HG03139 (cell line): ENCODE data around the gene TNXB.
"Not testable (repeated sequence)": the region's sequence is repeated elsewhere in the genome, so short reads cannot be mapped to it uniquely, and the experiment has no call there.

ENCODE experiments used
- ATAC-seq: cut with Tn5 transposase; IDR thresholded peaks from one replicate; pipeline ENCODE4 v1.9.1; 2021; ENCODE audit not compliant: unreplicated experiment

The TNXB gene

DNA sequence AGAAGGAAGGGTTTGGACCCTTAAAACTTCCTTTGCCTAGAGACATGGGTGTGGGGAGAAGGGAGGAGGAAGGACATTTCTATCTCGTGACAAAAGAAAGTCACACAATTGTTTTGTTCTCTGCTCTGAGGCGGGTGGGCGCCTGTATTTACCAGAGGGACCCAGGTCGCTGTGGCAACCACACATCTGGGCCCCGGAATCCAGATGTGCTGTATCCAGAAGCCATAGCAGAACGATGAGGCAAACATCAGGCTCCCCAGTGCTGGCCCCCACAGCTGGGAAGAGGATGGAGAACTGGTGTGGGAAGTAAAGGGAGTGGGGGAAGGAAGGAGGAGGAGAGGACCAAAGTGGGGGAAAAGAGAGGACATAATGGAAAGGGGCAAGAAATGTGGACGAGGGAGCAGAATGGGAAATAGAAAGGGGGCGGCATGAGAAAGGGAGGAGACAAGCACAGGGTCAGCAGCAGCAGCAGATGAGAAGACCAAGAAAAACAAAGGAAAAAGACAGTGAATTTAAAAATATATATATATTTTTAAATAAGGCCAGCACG is 3.4 kb upstream of the TNXB start:
- no peak for ATAC-seq

DNA sequence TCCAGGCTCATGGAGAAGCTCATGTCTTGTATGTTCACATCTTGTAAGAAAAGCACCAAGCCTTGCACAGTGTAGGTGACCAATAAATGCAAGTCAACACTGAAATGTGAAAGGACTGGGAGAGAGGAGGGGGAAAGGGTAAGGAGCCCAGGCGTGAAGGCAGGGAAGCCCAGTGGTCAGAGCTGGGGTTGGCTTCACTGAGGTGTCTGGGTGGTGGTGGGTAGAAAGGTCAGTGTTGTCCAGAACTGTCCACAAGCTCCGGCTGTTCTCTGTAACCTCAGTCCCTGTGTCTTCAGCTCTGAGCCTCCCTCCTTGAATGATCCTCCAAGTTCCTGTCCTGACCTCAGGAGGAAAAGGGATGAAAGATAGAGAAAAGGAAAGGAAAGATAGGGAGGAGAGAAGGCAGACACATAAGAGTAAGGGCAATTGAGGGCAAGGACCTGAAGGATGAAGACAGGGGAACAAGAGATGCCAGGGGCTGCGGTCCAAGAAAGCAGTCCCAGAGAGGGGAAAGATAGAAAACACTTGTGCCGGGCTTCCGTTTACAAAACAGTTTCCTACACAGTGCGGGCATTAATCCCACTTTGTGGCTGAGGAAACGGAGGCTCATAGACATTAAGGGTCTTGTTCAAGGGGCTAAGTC is 2.4 kb upstream of the TNXB start:
- no peak for ATAC-seq

DNA sequence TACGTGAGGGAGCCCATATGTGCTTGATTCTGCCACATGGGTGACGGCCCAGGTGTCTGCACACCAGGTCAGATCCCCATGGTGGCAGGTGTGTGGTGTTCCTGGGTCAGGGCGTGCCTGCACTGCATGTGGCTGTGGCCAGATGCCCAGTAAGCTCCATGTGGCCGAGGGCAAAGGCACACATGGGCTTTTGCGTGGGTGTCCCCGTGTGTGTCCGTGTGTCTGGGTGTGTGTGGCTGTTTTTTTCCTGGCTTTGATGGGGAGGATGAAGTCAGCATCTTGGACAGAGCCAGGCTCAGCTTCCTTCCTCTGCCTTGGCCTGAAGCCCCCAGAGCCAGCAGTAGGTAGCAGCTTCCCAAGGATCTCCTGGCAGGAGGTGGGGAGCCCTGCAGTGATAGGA is 1.5 kb upstream of the TNXB start:
- no peak for ATAC-seq

DNA sequence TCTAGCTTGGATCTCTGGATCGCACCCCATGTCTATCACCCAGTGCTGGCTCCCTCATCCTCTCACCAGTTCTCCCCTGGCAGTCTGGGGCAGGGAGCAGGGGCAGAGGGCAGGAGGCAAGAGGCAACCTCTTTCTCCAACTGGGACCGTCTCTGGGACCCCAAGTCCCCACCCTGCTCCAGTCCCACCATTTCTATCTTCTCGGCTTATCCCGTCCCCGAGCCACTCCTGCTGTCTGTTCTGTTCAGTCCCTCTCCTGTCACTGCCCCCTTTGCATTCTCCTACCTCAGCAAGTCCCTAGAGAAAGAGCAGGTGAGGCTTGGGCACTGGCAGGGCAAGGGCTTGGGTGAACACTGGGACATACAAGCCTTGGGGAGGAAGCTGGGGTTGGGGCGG is 625 bp upstream of the TNXB start:
- no peak for ATAC-seq

DNA sequence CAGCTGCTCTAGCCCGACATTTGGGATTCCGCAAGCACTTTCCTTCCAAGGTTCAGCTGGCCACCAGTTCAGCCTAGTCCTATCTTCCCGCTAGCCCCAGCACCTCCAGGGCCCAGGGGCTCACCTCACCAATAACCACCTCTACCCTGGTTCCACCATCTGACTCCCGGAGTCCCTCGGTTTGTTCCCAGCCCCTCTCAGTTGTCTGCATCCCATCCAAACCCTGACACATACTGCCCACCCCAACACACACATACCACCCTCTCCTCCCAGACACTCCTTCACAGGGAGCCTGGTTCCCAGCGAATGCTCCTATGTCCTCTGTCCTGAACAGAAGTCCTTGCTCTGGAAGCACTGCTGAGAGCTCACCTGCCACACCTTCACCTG is 418 bp downstream of the TNXB start:
- no peak for ATAC-seq

DNA sequence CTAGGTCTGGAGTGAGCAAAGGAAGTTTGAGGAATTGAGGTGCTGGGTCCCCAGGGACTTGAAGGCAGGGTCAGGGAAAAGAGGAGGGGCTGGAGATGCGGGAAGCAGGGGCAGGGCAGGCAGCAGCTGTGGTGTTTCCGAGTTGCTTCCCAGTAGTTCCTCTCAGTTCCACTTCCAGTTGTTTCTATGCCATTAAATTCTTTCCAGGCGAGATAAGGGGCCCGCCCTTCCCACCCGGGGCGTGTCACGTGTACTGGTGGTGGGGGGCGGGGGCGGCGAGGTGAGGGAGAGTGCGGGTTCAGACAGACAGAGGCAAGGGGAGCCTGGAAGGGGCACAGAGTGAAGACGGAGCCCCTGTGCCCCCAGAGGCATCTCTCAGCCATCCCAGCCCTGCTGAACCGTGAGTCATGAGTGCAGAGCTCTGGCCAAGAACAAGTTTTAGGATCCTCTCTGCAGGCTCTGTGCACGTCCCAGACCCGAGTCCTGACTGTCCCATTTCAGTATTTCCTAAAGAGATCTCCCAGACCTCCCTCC is 977 bp downstream of the TNXB start:
- ATAC-seq, result no peak

DNA sequence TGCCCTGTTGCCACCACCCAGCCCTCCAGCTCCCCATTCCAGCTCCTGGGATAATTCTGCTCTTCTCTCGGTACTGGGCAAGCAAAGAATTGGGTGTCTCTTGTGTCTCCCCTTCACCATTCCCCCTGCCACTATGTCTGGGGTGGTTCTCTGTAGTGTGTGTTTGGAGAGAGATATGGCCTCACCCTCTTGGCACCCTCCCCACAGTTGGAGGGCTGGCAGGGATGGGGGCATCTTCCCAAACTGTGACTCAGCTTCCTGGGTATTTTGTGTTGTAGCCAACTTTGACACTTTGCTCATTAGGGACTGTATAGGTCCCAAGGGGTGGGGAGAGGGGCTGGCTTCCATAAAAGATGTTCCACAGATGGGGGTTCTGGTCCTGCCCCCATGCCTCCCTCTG is 1.7 kb downstream of the TNXB start:
- ATAC-seq, result no peak

DNA sequence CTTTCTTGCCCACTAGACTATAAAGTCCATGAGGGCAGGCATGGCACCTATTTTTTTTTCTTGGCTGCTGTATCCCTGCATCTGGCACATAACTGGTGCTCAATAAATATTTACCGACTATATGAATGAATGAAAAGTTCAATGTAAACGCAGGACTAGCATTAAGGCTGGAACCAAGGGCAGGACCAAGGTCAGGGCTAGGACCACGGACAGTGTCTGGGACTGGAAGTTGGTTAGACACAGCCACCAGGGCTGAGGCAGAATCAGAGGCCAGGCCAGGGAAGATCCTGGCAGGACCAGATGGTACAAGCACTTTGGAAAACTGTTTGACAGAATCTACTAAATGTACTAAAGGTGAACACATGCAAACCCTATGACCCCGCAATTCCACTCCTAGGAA is 3.7 kb downstream of the TNXB start:
- no peak for ATAC-seq

DNA sequence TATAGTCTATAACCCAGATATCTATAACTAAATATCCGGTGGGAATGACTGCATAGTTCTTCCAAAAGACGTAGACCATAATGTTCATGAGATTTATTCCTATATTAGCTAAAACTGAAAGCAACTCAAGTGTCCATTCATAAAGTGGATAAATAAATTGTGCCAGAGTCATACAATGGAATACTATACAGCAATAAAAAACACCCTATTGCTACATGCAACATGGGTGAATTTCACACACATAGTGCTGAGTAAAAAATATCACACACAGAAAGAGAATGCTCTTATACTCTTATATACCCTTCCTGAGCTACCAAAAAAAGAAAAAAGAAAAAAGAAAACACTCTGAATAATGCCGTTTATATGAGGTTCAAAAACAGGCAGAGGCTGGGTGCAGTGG is 6.9 kb downstream of the TNXB start:
- ATAC-seq, result no peak

DNA sequence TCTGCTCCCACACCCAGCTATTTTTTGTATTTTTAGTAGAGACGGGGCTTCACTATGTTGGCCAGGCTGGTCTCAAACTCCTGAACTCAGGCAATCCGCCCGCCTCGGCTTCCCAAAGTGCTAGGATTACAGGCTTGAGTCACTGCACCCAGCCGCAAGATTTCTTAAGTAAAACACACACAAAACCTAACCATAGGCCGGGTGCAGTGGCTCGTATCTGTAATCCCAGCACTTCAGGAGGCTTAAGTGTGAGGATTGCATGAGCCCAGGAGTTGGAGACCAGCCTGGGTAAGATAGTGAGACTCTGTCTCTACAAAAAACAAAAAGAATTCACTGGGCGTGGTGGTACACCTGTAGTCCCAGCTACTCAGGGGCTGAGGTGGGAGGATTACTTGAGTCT is 8.9 kb downstream of the TNXB start:
- not testable (repeated sequence) for ATAC-seq

DNA sequence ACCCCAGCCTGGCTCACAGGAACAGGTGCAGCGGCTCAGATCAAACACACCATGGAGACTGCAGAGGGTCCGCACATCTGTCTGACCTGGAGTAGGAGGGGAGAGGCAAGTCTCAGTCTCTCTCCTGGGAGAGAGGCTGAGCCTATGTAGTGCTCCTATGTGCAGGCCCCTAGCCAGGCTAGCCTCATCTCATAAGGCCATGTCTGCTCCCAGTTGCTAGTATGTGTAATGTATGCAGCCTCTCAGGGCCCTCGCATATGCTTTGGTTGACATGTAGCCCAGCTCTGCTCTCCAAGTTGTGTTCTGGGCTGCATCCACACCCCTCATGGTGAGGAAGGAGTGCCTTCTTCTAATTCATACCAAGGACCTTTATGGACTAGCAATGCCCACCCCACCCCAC is 11.8 kb downstream of the TNXB start:
- ATAC-seq, result no peak

DNA sequence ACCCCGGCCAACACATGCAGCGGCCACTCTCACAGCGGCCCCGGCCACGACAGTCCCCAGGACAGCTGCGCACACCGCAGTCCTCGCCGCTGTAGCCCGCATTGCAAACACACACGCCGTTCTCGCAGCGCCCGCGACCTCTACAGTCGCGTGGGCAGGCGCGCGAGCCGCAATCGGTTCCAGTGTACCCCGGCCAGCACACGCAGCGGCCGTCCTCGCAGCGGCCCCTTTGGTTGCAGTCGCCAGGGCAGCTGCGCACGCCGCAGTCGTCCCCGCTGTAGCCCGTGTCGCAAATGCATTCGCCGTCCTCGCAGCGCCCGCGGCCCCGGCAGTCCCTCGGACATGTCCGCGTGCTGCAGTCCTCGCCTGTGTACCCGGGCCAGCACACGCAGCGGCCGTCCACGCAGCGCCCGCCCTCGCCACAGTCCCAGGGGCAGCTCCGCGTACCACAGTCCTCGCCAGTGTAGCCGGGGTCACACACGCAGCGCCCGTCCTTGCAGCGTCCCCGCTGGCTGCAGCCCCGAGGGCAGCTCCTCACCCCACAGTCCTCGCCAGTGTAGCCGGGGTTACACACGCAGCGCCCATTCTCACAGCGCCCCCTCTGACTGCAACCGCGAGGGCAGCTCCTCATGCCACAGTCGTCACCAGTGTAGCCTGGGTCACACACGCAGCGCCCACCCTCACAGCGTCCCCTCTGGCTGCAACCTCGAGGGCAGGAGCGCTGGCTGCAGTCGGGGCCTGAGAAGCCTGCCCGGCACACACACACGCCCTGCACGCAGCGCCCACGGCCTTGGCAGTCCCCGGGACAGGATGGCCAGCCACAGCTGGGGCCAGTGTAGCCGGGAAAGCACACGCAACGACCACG is 12.5 kb downstream of the TNXB start:
- no peak for ATAC-seq

DNA sequence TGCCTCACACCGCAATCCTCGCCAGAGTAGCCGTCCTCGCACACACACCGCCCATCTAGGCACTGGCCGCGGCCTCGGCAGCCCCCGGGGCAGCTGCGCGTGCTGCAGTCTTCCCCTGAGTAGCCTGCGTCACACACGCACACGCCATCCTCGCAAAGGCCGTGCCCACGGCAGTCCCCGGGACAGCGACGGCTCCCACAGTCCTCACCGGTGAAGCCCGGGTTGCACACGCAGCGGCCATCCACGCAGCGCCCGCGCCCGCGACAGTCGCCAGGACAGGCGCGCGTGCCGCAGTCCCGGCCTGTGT is 13.1 kb downstream of the TNXB start:
- no peak for ATAC-seq

DNA sequence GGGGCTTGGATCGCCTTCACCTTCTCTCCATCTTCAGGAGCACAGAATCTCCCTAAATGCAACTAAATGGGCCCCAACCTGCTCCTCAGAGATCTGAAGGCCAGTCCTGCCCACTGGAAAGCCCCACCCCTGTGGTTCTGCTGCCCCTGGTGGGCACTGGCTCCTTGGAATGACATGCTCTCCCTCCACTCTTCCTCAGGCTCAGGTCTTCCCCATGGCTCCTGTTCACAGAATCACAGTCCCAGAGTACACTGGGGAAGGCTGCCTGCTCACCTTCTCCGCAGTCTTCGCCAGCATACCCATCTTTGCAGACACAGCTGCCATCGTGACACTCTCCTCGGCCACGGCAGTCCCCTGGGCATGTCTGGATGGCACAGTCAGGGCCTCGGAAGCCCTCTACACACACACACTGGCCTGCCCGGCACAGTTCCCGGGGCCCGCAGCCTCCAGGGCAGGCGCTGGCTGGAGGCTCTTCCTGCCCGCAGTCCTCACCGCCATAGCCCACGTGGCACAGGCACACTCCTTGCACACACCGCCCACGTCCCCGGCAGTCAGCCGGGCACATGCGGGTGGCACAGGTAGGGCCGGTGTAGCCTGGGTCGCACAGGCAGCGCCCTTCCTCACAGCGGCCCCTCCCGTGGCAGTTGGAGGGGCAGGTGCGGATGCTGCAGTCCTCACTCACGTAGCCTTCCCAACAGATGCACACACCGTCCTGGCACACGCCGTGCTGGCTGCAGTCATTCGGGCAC is 13.6 kb downstream of the TNXB start:
- no peak for ATAC-seq

DNA sequence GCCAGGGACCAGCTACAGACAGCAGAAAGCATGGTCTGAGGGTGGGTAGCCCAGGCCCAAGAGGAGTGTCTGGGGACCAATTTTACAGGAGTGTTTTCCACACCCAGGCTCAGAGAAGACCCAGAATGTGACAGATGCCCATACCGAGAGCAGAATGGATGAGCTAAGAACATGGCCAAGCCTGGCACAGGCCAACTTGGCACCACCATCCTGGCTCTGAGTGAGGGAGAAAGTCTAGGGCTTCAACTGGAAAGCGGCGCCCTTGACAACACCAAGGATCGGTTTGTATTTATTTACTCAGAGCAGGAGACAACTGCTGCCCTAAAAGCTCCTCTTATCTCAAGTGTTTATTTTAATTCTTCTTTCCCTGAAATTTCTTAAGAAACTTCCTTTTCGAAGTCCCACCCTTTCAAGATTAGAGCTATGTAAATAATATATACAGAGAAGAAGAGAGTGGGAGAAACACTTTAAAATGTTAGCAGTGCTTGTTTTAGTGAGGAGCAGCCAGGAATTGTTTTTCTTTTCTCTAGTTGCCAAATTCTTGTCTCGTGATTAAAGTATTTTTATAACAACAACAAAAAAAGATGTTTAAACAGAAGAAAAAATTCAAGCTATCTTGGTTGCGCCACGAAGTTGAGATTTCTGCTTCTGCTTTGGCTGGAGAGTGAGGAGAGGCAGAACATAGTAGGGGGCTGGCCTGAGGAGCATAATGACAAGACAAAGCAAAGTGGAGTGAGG is 16.2 kb downstream of the TNXB start:
- ATAC-seq, result no peak

DNA sequence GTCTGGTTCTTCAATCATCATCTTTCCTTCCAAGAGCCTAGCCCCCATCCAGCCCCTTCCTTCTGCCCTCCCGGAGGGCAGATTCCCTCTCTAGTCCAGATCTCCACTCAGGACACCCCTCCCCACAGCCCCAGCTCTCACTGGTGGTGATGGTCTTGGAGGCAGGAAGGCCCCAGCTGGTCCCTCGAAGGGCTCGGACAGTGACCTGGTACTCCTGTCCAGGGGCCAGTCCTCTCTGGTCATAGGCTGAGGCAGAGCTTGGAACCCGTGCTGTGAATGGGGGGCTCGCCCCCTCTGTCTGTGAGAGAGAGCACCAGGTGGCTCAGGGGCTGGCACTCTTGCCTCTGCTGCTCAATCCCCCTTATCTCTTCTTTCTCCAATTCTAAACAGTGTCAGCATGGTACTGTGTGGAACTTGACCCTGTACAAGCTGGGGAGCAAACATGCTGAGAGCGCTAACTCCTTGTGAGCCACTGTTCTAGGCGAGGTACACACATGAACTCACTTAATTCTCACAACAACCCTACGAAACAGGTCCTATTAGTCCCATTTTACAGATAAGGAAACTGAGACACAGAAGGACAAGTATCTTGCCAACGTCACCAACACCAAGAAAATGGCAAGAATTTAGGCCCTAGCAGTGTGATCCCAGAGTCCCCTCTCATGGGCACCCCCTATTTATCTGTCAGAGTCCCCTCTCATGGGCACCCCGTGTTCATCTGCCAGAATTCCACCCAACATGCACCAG is 19.9 kb downstream of the TNXB start:
- no peak for ATAC-seq

DNA sequence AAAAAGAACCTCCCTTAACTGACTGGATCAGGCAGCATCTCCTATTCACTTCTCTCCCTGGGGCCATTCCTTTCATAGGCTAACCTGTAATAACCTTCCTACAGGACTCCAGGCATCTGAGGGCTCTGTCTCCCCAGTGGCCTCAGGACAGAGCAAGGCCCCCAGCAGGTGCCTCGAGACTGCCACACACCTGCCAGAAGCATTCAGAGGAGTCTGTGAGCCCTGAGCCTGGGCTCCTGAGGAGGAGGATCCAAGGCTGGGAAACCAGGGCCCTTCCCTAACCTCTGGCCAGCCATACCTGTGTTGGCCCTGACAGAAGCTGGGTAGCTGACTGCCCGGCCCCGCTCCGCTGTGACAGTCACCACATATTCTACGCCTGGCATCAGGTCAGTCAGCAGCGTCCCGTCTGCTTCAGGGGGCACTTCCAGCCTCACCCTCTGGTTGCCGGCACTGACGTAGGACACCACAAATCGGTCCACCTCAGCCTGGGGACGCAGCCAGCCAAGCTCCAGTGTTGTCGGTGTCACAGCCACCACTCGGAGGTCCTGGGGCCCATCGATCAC is 20.6 kb downstream of the TNXB start:
- ATAC-seq, result no peak

DNA sequence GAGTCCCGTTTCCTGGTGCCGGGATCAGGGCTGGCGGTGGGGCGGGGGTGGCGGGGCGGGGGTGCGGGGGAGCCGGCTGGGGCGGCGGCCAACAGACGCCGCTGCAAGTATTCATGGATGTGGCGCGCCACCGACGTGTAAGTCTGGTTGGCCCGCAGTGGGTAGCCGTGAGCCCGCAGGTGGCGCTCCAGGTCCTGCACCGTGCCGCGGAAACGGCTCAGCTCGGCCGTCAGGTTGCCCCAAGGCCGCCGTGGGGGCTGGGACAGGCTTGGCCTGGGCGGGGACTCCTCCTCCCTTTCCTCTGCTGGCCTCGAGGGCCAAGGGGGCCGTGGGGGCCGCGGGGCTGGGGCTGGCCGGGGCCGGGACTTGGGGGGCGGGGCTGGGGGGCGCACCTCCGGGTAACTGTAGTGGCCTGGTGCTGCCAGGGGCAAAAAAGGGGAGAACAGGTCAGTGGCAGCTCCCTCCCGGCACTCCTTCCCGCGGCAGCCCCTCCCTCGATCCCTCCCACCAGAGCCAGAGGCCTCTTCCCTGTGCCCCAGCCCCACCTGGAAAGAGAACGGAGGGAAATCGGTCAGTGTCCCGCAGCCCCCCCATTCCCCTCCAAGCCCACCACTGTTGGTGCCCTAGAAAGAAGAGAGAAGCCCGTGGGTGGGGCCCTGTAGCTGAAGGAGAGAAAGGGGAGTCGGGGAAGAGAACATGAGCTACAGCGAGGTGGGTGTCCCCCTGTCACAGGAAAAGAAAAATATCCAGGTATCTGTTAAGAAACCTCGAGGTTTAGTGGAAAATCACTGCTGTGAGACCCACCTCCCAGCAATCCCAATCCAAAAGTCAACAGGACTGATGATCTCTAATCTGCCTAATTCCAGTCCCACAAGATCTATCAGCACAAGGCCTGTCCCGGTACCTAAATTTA is 21.3 kb downstream of the TNXB start:
- no peak for ATAC-seq
